Prostate gland (tissue), 2 donors: ENCODE data around the gene TTC34. TPM values are rescaled to one million over a fixed set of nuclear protein-coding genes. Genes with fewer than 3 reads are reported as not detected.

Source experiments
- DNase-seq: peaks from one replicate; pipeline ENCODE4 v3.0.0-alpha.2; 2019; ENCODE audit warnings: low spot score
- H3K27ac ChIP-seq, 2 donors: fragments of 200-600 bp; sonication (generic); 2 replicates each; pipeline ENCODE4 v1.5.1; 2017 to 2019
- H3K27me3 ChIP-seq: fragments of 200-600 bp; sonication (generic); replicated peaks from 2 replicates; pipeline ENCODE4 v1.5.1; 2019; ENCODE audit not compliant: insufficient read depth
- H3K36me3 ChIP-seq, 2 donors: fragments of 200-600 bp; sonication (generic); 1 replicate in 1 of 2; 2 replicates in 1 of 2; pipeline versions ENCODE4 v1.5.1 to v1.8.1; 2017 to 2019
- H3K4me1 ChIP-seq: fragments of 200-600 bp; sonication (generic); replicated peaks from 2 replicates; pipeline ENCODE4 v1.5.1; 2019
- H3K4me3 ChIP-seq, 2 donors: fragments of 200-600 bp; sonication (generic); 2 replicates each; pipeline ENCODE4 v1.5.1; 2017 to 2019
- H3K9me3 ChIP-seq: fragments of 200-600 bp; sonication (generic); 2 replicates; pipeline ENCODE4 v1.5.1; 2017
- POLR2A ChIP-seq: fragments of 450-650 bp; IDR thresholded peaks from one replicate; pipeline ENCODE4 v1.6.1; 2016; ENCODE audit warnings: antibody characterized with exemption, mild to moderate bottlenecking
- POLR2AphosphoS5 ChIP-seq: sonication (generic); formaldehyde crosslinking; IDR thresholded peaks from one replicate; pipeline ENCODE4 v1.6.1; 2017; ENCODE audit warnings: antibody characterized with exemption
- WGBS: methylation state at CpG from one replicate; pipeline ENCODE4 v1.1.5; 2018; 5-methylcytosine and 5-hydroxymethylcytosine counted together
- intact Hi-C: fragments of 100-400 bp; cut with DNase I; formaldehyde crosslinking; loops from one replicate; pipeline ENCODE4 v1.14.2; 2022
- total RNA-seq, 2 donors: library from RNA; depleted of rRNA; stranded (reverse); fragments of >200 nt; gene quantifications; one replicate each; pipeline ENCODE4 v1.1.0, GENCODE V29; 2016
- TF ChIP-seq, protein P1 (sequence below), 4 experiments: fragments of 200-600 bp in 2 of 4; fragments of 450-650 bp in 2 of 4; sonication (generic) in 2 of 4; IDR thresholded peaks; 1 replicate in 3 of 4; 2 replicates in 1 of 4; pipeline ENCODE4 v1.5.1; 2016 to 2019; ENCODE audit warnings: antibody characterized with exemption in 4 of 4, mild to moderate bottlenecking in 2 of 4, moderate library complexity in 2 of 4

Gene TTC34
- total RNA-seq, 2 donors from 2014 or later, result 0.32 to 1.2 TPM

DNA sequence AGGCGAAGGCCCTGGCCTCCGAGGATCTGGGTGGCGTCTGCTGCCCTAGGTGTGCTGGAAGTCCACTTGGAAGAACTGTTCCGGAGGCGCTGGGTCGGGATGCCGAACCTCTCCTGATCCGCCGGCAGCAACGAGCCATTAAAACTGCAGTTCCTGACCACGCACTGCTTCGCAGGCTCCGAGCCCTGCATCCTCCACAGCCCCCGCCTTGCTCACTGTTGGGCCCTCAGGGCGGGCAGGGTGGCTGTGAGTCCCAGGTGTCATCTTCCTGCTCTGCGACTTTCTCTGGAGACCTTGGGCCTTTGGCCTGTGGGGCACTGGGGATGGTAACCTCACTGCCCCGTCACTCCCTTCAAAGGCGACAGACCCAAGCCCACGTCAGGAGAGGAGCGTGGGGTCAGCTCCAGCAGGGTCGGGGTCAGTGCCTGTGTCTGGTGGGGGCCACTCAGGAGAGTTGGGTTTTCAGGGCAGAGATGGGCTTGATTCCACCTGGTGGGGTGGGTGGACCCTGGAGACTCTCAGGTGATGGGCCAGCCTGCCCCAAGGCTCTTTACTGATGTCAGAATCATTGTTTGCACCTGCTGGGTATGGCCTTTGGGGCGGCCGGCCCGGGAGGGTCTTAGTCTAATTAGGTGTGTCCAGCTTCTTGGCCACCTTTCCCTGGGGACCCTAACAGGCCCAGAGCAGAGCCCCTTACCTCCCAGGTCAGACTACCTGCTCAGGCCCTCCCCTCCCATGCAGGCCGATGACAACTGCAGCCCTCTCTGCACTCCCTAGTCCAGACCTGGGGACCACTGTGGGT lies 211.9 kb downstream of the TTC34 start:
- H3K4me1 ChIP-seq, result peaks cover 27% of the 10 kb centered on the region
- no peak for DNase-seq

GRCh38 chr1:2588661-2589430 lies 212.6 kb downstream of the TTC34 start:
- no peaks in the 10 kb centered on the region for H3K9me3 ChIP-seq
- DNase-seq, result no peak
- intact Hi-C loops, result loop anchor here (5.0 to 10.0 kb wide), 2 partner anchors 53 to 394 kb away; partner anchors contain the start of gene FAAP20
- no peak for TF ChIP-seq POLR2A
- no peak for TF ChIP-seq POLR2AphosphoS5
- TF ChIP-seq, protein P1, sequence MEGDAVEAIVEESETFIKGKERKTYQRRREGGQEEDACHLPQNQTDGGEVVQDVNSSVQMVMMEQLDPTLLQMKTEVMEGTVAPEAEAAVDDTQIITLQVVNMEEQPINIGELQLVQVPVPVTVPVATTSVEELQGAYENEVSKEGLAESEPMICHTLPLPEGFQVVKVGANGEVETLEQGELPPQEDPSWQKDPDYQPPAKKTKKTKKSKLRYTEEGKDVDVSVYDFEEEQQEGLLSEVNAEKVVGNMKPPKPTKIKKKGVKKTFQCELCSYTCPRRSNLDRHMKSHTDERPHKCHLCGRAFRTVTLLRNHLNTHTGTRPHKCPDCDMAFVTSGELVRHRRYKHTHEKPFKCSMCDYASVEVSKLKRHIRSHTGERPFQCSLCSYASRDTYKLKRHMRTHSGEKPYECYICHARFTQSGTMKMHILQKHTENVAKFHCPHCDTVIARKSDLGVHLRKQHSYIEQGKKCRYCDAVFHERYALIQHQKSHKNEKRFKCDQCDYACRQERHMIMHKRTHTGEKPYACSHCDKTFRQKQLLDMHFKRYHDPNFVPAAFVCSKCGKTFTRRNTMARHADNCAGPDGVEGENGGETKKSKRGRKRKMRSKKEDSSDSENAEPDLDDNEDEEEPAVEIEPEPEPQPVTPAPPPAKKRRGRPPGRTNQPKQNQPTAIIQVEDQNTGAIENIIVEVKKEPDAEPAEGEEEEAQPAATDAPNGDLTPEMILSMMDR (IDR thresholded peaks at IDR 0.05), result no peak
- no peaks in the 10 kb centered on the region for H3K27me3 ChIP-seq
- H3K4me3 ChIP-seq, result no peak overlapping the region
- no peaks in the 10 kb centered on the region for H3K36me3 ChIP-seq
- peaks cover 25% of the 10 kb centered on the region for H3K4me1 ChIP-seq
- H3K27ac ChIP-seq, result no peak overlapping the region
- WGBS, result 88% methylated on average over 19 of the region's 23 CpGs

More for the DNA sequence above, 211.9 kb downstream of the TTC34 start:
- no peaks in the 10 kb centered on the region for H3K9me3 ChIP-seq
- TF ChIP-seq POLR2A (no peak), POLR2AphosphoS5 (no peak)
- TF ChIP-seq, protein P1 (IDR thresholded peaks at IDR 0.05), result no peak
- 90% methylated on average over 25 of the region's 25 CpGs for WGBS
- no peak overlapping the region for H3K27ac ChIP-seq
- H3K4me3 ChIP-seq, result no peak overlapping the region
- no peaks in the 10 kb centered on the region for H3K27me3 ChIP-seq
- intact Hi-C loops, result loop anchor here (5.0 to 10.0 kb wide), 2 partner anchors 53 to 395 kb away; partner anchors contain the start of gene FAAP20
- H3K36me3 ChIP-seq, result no peaks in the 10 kb centered on the region

DNA sequence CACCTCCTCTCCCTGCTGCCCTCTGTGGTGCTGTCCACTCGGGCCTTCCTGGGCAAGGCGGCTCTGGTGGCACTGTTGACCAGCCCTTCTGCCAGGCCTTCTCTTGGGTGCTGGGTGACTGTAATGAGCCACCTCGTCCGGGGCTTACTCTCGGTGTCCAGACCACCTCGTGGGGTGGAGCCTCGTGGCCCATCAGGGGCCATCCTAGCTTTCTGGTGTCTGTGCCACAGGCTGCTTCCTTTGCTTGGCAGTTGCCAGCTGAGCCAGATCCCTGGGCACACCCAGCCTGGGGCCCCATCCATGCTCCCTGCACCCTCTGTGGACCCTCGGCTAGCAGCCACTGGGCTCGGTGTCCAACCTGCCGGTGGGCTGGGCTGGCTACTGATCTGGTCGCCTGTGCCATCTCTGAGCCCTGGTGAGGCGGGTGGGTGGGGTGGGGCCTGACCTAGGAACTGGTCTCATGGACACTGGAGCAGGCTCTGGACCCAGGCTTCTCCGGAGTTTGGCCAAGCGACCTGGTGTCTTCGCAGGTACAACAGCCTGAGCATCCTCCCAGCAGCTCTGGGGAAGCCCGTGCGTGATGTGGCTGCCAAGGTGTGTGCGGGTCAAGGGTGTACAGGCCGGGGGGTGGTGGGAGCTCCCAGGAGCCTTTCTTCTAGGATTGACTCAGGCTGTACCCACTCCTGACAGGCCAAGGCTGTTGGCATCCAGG lies 213.5 kb downstream of the TTC34 start:
- 88% methylated on average over 12 of the region's 19 CpGs for WGBS
- Histone ChIP-seq H3K9me3 (no peaks in the 10 kb centered on the region), H3K4me3 (no peak overlapping the region), H3K36me3 (no peaks in the 10 kb centered on the region), H3K27me3 (no peaks in the 10 kb centered on the region), H3K27ac (no peak overlapping the region), H3K4me1 (peaks cover 21% of the 10 kb centered on the region)
- intact Hi-C loops, result loop anchor here (5.0 to 10.0 kb wide), 2 partner anchors 54 to 393 kb away; partner anchors contain the start of gene FAAP20
- TF ChIP-seq POLR2A, result no peak
- TF ChIP-seq, protein P1 (IDR thresholded peaks at IDR 0.05), result no peak
- DNase-seq, result no peak

DNA sequence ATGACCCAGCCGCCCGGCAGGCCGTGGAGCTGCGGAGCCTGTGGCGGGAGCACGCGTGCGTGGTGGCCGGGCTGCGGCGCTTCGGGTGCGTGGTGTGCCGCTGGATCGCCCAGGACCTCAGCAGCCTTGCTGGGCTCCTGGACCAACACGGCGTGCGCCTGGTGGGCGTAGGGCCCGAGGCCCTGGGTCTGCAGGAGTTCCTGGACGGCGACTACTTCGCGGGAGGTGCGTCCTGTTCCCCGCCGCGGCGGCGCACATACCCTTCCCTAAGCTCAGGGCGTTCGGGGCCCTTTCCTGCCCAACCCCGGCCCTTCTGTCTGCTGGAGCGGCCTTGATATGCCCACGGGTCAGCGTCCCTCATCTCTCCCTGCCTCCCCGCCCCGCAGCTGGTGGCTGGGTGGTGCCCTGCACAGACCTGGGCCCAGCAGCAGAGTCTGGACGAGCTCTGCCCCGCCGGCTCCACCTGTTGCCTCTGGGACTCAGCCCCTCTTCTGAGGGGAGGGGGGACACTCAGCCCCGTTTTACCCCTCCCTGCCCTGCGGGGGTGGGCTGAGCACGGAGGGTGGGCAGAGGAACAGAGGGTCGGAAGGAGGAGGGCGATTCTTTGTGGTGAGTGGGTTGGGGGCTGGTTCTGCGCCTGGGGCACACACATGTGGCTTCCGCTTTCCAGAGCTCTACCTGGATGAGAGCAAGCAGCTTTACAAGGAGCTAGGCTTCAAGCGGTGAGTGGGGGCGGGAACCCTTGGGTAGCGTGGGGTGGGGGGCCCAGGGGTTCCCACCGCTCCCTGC lies 214.2 kb downstream of the TTC34 start:
- Histone ChIP-seq H3K27me3 (no peaks in the 10 kb centered on the region), H3K36me3 (no peaks in the 10 kb centered on the region), H3K4me3 (peak overlapping the region; percentile 87 to 88), H3K27ac (peak overlapping the region; percentile 41 to 97), H3K9me3 (no peaks in the 10 kb centered on the region), H3K4me1 (peaks cover 21% of the 10 kb centered on the region)
- no peak for DNase-seq
- no peak for TF ChIP-seq POLR2A
- TF ChIP-seq, protein P1 (IDR thresholded peaks at IDR 0.05), result peak in 1 of 4 experiments; percentile 11
- no peak for TF ChIP-seq POLR2AphosphoS5
- WGBS, result 10% methylated on average over 48 of the region's 52 CpGs
- intact Hi-C loops, result loop anchor here (5.0 to 10.0 kb wide), 2 partner anchors 55 to 392 kb away; partner anchors contain the start of gene FAAP20
